ENCODE data around the gene TTC27.
"Not testable (repeated sequence)": the region's sequence is repeated elsewhere in the genome, so short reads cannot be mapped to it uniquely, and the experiment has no call there.

The TTC27 gene

DNA sequence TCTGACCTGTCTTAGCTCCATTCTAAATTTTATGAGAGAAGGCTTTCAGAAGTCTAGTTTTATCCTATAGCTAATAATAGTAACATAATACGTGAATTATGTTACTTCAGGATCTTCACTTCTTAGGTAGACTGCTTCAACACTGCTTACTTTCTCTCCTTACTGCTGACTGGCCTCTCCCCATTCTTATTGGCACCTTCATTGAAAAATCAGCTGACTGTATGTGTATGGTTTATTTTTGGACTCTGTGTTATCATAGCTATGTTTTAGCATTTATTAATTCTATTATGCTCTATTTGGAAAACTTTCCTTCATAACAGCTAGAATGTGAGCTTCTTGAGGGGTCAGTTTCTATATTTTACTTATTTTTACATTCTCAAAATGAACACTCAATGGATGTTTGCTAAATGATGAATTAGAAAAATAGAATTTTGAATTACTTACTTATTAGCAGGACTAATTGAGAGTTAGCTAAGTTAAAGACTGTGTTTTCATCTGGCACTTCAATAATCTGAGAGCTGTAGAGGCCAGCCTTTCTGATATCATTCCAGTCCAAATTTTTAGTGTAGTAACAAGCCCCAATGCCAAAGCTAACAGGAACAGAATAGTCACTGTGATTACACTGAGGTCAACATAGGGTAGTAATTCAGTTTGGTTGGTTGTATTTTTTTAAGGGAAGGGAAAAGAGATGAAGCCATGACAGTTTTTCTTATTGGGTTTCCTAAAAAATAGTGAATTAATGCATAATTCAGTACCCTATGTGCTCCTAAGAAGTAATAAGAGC lies 92.3 kb downstream of the TTC27 start:
- DNase-seq (ENCODE audit: low read depth): no peak

DNA sequence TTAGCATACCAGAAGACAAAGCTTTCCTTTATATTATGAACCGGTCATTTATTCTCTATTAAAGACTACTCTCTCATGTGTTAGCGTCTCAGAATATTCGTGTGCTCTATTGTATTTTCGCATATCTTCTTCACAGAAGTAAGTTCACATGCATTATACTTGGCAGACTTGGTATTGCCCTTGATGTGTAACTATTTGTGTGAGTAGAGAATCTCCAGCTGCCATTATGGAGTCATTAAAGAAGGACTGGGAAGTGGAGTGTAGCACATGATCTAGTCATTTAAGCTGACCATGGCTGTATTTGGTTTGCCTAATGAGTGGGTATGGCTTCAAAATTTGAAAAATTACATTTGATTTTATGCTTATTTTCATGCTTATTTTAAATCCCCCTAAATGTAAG lies 92.9 kb downstream of the TTC27 start:
- no peak for DNase-seq (ENCODE audit: low read depth)

DNA sequence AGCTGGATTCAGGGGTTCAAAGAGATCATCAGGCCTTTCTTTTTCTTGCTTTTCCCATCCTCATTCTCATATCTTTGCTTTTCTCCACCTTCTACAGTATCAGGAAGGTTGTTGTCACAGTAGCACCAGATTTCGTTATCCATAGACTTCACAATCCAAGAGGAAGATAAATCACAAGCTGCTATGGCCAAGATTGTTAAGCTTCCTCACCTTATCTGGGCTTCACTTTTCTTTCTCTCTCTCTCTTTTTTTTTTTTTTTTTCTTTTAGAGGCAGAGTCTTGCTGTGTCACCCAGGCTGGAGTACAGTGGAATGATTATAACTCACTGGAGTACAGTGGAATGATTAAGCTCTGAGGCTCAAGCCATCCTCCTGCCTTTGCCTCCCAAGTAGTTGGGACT lies 93.5 kb downstream of the TTC27 start:
- no peak for DNase-seq (ENCODE audit: low read depth)

DNA sequence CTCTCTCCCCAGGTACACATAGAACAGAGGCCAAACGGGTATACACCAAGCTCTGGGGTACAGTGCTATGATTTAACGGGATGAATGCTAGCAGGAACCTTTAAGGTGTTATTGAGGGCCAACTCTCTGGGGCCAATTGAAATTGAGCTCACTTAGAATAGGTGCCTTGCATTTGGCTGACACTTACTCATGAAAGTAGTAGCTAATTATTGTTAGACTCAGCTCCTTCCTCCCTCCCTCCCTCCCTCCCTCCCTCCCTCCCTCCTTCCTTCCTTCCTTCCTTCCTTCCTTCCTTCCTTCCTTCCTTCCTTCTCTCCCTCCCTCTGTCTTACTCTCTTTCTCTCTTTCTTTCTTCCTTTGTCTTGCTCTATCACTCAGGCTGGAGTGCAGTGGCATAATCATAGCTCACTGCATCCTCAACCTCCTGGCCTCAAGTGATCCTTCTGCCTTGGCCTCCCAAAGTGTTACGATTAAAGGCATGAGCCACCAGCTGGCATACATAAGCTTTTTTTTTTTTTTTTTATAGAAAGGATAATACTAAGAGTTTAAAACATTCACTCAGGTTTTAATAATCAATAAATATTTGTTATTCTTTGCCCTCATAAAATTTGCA lies 95.7 kb downstream of the TTC27 start:
- DNase-seq (ENCODE audit: low read depth): no peak

GRCh38 chr2:32726678-32727077 lies 98.8 kb downstream of the TTC27 start:
- DNase-seq (ENCODE audit: low read depth): not testable (repeated sequence)

DNA sequence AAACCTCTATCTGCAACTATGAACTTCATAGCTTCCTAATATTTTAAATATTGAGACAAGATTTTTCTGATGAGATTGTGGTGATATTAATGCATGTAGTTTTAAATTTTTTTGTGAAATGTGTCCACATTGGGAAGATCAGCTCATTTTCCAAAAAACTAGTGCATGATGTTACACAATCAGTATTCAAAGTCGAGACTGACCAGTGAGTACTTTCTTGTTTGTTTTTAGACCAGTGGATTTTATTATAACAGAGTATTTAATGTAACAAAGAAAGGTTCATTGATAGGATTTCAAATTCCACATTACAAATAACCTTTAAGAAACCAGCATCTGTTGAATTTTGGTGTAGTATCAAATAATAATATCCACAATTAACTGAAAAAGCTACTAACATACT lies 99.3 kb downstream of the TTC27 start:
- DNase-seq (ENCODE audit: low read depth): no peak

- DNase-seq (ENCODE audit: low read depth): not testable (repeated sequence)
These were observed 103.1 kb downstream of the TTC27 start for GRCh38 chr2:32730958-32731357.

DNA sequence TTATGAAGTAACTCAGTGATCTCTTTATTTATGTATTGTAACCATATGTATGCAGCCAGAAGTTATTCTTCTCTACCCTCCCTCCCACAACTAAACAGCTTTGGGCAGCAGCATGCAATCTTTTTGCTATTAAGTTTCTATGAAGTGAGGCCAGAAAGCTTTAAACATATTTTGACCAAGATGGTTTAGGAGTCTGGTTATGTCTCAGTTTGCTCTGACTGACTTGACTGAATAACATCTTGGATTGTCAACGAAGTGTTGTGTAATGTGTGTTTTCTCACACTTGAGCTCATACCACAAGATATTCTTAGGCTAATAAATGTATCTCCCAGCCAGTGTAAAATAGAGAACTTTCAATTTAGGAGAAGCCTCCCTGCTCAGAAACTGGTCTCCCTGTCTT lies 104.3 kb downstream of the TTC27 start:
- DNase-seq (ENCODE audit: low read depth): no peak

DNA sequence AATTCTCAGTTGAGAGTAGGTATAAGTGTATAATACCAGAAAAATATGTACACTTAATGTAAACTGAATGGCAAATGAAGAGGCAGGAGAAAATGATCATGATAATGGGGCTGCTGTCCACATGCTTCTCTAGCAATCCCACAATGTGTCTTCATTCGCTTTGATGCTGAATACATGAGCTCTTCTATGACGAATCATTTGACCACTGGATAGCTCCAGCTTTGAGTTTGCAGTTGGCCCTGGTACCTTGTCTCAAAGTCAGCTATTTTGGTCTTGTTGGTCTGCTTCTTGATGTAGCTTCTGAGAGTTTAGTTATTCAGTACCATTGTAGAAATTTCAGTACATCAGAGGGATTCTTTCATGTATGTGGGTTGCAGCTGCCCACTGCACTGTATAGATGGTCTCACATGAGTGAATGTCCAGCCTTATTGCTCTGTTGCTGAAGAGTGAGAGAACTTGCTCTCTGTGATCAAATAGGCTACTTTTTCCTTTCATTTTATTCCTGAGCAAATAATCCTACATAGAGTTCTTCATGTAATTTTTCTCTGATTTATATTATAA lies 105.1 kb downstream of the TTC27 start:
- no peak for DNase-seq (ENCODE audit: low read depth)

GRCh38 chr2:32735348-32735747 lies 107.5 kb downstream of the TTC27 start:
- no peak for DNase-seq (ENCODE audit: low read depth)

DNA sequence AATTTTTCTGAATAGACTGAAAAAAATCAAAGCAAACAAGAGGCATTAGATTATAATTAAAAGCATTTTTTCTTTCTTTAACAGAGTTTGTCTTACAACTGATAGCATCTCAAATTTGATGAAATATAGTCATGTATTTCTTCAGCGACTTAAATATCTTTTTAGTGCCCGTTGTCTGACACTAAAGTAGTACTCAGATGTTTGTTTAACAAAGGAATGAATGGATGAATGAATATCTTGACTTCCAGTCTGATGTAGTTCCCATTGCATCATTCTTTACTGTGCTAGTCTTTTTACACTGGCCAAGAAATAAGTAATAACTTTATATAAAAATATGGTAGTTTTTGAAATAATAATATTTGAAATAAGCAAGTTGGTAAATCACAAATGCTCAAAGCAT lies 111.1 kb downstream of the TTC27 start:
- no peak for DNase-seq (ENCODE audit: low read depth)

DNA sequence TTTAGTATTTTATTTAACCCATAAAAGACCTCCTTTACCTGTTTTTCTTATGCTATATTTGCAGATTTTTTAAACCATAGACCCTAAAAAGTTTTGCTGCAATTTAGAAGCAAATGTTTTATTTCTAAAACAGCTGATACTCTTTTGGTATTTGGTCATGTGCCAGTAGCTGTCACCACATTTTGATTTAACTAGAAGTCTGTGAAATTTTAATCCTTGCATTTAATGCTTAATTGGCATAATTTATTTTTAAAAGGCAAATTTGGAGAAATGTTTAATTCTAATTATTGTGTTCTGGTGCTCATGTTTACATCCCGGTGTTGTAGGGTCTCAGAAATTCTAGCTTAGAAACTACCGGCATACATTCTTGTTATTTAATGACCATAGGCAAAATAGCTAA lies 111.8 kb downstream of the TTC27 start:
- DNase-seq (ENCODE audit: low read depth): no peak

GRCh38 chr2:32741575-32741974 lies 113.7 kb downstream of the TTC27 start:
- DNase-seq (ENCODE audit: low read depth): peak; percentile 13

- DNase-seq (ENCODE audit: low read depth): no peak
These were observed 114.5 kb downstream of the TTC27 start for GRCh38 chr2:32742376-32742775.

- DNase-seq (ENCODE audit: low read depth): no peak
These were observed 115.8 kb downstream of the TTC27 start for GRCh38 chr2:32743480-32744236.

DNA sequence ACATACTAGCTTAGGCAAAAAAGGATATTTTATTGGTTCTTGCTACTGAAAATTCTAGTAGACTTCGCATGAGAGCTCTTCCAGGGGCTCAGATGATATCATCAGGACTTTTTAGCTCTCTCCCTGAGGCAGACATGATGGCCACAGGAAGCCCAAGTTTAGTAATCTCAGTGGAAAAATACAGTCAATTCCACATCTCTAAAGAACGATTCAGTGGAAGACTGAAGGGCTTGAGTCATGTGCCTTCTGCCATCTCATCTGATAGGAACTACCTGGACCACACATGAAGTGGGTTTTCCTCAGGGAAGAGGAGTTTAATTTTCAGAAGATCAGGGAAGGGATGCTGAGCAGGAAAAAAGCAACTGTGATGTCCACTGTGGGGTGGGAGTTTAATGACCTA lies 117.3 kb downstream of the TTC27 start:
- peak; percentile 40 for DNase-seq (ENCODE audit: low read depth)

- no peak for DNase-seq (ENCODE audit: low read depth)
These were observed 117.8 kb downstream of the TTC27 start for GRCh38 chr2:32745675-32746074.

GRCh38 chr2:32746669-32747068 lies 118.8 kb downstream of the TTC27 start:
- no peak for DNase-seq (ENCODE audit: low read depth)

DNA sequence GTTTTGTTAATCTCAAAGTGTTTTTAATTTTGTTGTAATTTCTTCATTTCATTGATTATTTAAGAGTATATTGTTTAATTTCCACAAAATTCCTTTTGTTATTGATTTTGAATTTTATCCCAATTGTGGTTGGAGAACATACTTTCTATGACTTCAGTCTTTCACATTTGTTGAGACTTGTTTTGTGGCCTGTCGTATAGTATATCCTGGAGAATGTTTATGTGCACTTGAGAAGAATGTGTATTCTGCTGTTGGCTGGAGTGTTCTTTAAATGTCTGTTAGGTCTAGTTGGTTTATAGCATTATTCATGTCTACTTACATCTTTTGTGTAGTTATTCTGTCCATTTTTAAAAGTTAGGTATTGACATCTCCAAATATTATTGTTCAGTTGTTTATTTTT lies 120.3 kb downstream of the TTC27 start:
- no peak for DNase-seq (ENCODE audit: low read depth)

DNA sequence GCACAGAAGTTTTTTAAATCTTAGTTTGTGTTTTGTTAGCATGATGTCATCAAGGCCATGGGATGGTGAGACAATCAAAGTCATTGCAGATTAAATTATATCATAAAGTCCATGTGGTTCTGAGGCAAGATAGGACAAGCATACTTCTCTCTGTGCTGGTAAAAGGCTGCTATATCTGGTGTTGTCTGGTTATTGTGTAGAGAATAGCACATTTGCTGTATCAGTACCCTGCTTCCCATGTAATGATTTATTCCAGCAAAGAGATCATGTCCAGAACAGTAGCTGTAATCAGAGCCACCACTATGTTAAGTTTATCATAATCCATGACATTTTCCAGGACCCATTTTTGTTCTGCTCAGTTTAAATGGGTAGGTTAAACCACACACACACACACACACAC lies 123.0 kb downstream of the TTC27 start:
- no peak for DNase-seq (ENCODE audit: low read depth)

- no peak for DNase-seq (ENCODE audit: low read depth)
These were observed 124.4 kb downstream of the TTC27 start for GRCh38 chr2:32752205-32752604.

DNA sequence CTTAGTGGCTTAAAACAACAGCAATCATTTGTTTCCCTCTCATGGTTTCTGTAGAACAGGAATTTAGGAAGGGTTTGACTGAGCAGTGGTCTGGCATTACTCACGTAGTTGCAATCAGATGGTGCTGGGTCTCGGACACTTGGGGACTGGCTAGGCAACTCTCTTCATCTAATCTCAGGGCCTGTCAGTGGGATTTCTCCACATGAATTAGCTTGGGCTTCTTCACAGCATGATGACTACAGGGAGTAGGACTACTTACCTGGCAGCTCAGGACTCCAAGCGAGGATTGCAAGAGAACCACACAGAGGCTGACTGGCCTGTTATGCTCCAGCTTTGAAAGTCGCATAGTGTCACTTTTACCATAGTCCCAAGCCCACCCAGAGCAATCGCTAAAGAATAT lies 125.1 kb downstream of the TTC27 start:
- DNase-seq (ENCODE audit: low read depth): no peak

- DNase-seq (ENCODE audit: low read depth): not testable (repeated sequence)
These were observed 126.8 kb downstream of the TTC27 start for GRCh38 chr2:32754676-32755075.

Data from HS-5 (cell line).